CD4-positive, alpha-beta T cell treated with Interleukin-4 for 1 hour (primary cell): Measurements from ENCODE around the gene BUD13.

Source experiments
- DNase-seq, 2 donors: peaks; one replicate each; pipeline ENCODE4 v3.0.0-alpha.2; 2020 to 2022

The BUD13 gene

GRCh38 chr11:116712428-116712827 lies 60.4 kb downstream of the BUD13 start:
- no peak for DNase-seq

GRCh38 chr11:116710762-116711161 lies 62.0 kb downstream of the BUD13 start:
- no peak for DNase-seq

GRCh38 chr11:116710001-116710674 lies 62.6 kb downstream of the BUD13 start:
- DNase-seq: no peak

GRCh38 chr11:116707746-116708145 lies 65.0 kb downstream of the BUD13 start:
- DNase-seq: no peak

- DNase-seq: no peak
Measured at GRCh38 chr11:116707161-116707629, 65.6 kb downstream of the BUD13 start.

GRCh38 chr11:116703421-116703820 lies 69.4 kb downstream of the BUD13 start:
- no peak for DNase-seq

GRCh38 chr11:116702772-116703385 lies 69.9 kb downstream of the BUD13 start:
- DNase-seq: no peak

- DNase-seq: no peak
Measured at GRCh38 chr11:116701876-116702275, 70.9 kb downstream of the BUD13 start.

GRCh38 chr11:116701297-116701801 lies 71.4 kb downstream of the BUD13 start:
- no peak for DNase-seq

GRCh38 chr11:116700586-116701220 lies 72.1 kb downstream of the BUD13 start:
- DNase-seq: no peak
